ENCODE measurements around the gene GALNT9. TPM values are rescaled to one million over a fixed set of nuclear protein-coding genes. Genes with fewer than 3 reads are reported as not detected.
A peak's percentile ranks its signal among the peaks of the same experiment; 100 is the strongest.

The GALNT9 gene
- total and polyA plus RNA-seq, 2 donors (not counting 1 experiment from before 2014, with no cell fraction given) = 0.71 to 2.4 TPM

DNA sequence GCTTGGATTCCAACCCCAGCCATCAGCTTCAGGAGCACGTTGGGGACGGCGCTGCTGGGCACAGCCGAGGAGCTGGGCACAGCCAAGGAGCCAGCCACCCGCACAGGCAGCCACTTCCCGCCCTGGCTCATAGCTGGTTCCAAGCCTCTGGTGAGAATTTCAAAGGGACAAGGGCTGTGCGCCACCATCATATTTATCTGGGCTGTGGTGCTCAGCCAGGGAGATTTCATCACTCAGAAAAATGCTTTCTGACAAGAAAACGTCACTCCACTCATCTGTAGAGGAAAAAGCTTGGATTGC, 66.4 kb downstream of the GALNT9 start:
- H3K9ac ChIP-seq (ENCODE audit: low read length) = no peak overlapping the region
- TF ChIP-seq CTCF (IDR thresholded peaks at IDR 0.05) (no peak), EZH2 (IDR thresholded peaks at IDR 0.05; ENCODE audit: borderline replicate concordance, insufficient read depth, low read depth, low read length, poor library complexity, severe bottlenecking) (no peak)
- H3K79me2 ChIP-seq (ENCODE audit: control insufficient read depth, insufficient read depth, low read length) = no peaks in the 10 kb centered on the region
- ChIA-PET POLR2A (interaction anchor here (0.6 kb wide), 1 partner anchor 408 kb away, joined by 10 read pairs; no protein-coding TSS in a partner anchor), CTCF (no interaction called here)
- H3K4me3 Mint-ChIP-seq = no peak overlapping the region
- H3K27me3 ChIP-seq (replicated peaks in 1 of 4; ENCODE audit: control extremely low read depth in 1 of 4, control insufficient read depth in 3 of 4, insufficient read depth in 4 of 4, low read length in 3 of 4) = no peaks in the 10 kb centered on the region
- ATAC-seq (ENCODE audit: low read depth) = no peak
- H3K9me3 Mint-ChIP-seq (ENCODE audit: insufficient read depth) = no peaks in the 10 kb centered on the region
- H3K27me3 Mint-ChIP-seq = peaks cover 2% of the 10 kb centered on the region
- no peak for DNase-seq
- no peak overlapping the region for H3K4me2 ChIP-seq (replicated peaks; ENCODE audit: low read depth, low read length, poor library complexity, severe bottlenecking)
- H3K4me1 Mint-ChIP-seq = no peaks in the 10 kb centered on the region
- H3K4me3 ChIP-seq (ENCODE audit: control extremely low read depth in 1 of 5, extremely low read depth in 1 of 5, insufficient read depth in 1 of 5, low read depth in 2 of 5, low read length in 4 of 5) = no peak overlapping the region
- H4K20me1 ChIP-seq (ENCODE audit: control insufficient read depth, insufficient read depth, low read length, poor library complexity, severe bottlenecking) = no peaks in the 10 kb centered on the region
- H2AFZ ChIP-seq (ENCODE audit: insufficient read depth, low read depth, low read length, poor library complexity, severe bottlenecking) = no peak overlapping the region
- peaks cover 0 to 21% of the 10 kb centered on the region in 2 donors for H3K4me1 ChIP-seq (ENCODE audit: control insufficient read depth in 2 of 2, insufficient read depth in 2 of 2, low read length in 2 of 2)
- H3K9me3 ChIP-seq (ENCODE audit: control extremely low read depth in 1 of 3, control insufficient read depth in 2 of 3, insufficient read depth in 1 of 3, low read length in 2 of 3) = peaks cover 0 to 12% (median 0%) of the 10 kb centered on the region in 3 donors
- 88% methylated on average over 6 of the region's 8 CpGs for WGBS (ENCODE audit: insufficient coverage)
- H3K36me3 ChIP-seq (replicated peaks in 1 of 2; ENCODE audit: control extremely low read depth in 1 of 2, control insufficient read depth in 1 of 2, extremely low read depth in 1 of 2, insufficient read depth in 2 of 2, low read length in 1 of 2) = no peaks in the 10 kb centered on the region
- no peak overlapping the region for H3K27ac Mint-ChIP-seq
- H3K27ac ChIP-seq (ENCODE audit: low read length in 2 of 2) = no peak overlapping the region
- intact Hi-C loops (cut with micrococcal nuclease) = no loop called here

DNA sequence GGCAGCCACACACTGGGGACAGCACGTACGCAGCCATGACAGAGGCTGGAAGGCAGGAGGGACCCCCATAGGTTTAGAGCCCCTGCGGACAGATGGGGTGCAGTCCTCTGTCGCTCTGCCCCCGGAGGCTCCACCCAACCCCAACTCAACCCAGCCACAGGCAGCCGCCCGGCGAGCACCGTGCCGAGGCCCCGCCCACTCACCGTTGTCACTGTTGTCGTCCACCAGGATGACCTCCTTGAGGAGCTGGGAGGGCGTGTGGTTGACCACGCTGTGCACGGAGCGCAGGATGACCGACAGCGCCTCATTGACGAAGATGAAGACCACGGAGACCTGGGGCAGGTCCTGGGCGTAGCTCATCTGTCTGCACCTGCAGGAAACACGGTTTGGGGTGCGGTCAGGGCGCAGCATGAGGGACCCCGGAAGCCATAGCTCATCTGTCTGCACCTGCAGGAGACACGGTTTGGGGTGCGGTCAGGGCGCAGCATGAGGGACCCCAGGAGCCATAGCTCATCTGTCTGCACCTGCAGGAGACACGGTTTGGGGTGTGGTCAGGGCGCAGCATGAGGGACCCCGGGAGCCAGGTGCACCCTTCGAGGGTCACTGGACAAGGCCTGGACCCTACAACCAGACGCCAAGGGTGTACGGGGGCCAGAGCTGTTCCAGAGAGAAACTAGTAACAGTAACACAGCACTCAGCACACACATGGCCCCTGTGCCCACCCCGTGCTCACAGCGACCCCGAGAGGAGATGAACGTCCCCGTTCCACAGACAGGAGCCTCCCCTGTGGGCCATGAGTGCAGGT, 66.9 kb downstream of the GALNT9 start:
- CTCF ChIA-PET = no interaction called here
- peaks cover 0 to 21% of the 10 kb centered on the region in 2 donors for H3K4me1 ChIP-seq (ENCODE audit: control insufficient read depth in 2 of 2, insufficient read depth in 2 of 2, low read length in 2 of 2)
- no peaks in the 10 kb centered on the region for H3K79me2 ChIP-seq (ENCODE audit: control insufficient read depth, insufficient read depth, low read length)
- H2AFZ ChIP-seq (ENCODE audit: insufficient read depth, low read depth, low read length, poor library complexity, severe bottlenecking) = no peak overlapping the region
- H3K9me3 ChIP-seq (ENCODE audit: control extremely low read depth in 1 of 3, control insufficient read depth in 2 of 3, insufficient read depth in 1 of 3, low read length in 2 of 3) = peaks cover 0 to 12% (median 0%) of the 10 kb centered on the region in 3 donors
- H3K9me3 Mint-ChIP-seq (ENCODE audit: insufficient read depth) = no peaks in the 10 kb centered on the region
- DNase-seq (peak; percentile 33), ATAC-seq (ENCODE audit: low read depth) (no peak)
- H3K27me3 Mint-ChIP-seq = peaks cover 2% of the 10 kb centered on the region
- intact Hi-C loops (cut with micrococcal nuclease) = no loop called here
- POLR2A ChIA-PET = interaction anchor here (0.6 kb wide), 1 partner anchor 408 kb away, joined by 10 read pairs; no protein-coding TSS in a partner anchor
- no peak overlapping the region for H3K27ac Mint-ChIP-seq
- no peaks in the 10 kb centered on the region for H3K27me3 ChIP-seq (replicated peaks in 1 of 4; ENCODE audit: control extremely low read depth in 1 of 4, control insufficient read depth in 3 of 4, insufficient read depth in 4 of 4, low read length in 3 of 4)
- peak overlapping the region; percentile 19 for H3K4me3 Mint-ChIP-seq
- no peaks in the 10 kb centered on the region for H4K20me1 ChIP-seq (ENCODE audit: control insufficient read depth, insufficient read depth, low read length, poor library complexity, severe bottlenecking)
- no peak for TF ChIP-seq EZH2 (IDR thresholded peaks at IDR 0.05; ENCODE audit: borderline replicate concordance, insufficient read depth, low read depth, low read length, poor library complexity, severe bottlenecking)
- H3K9ac ChIP-seq (ENCODE audit: low read length) = no peak overlapping the region
- H3K4me3 ChIP-seq (ENCODE audit: control extremely low read depth in 1 of 5, extremely low read depth in 1 of 5, insufficient read depth in 1 of 5, low read depth in 2 of 5, low read length in 4 of 5) = peak overlapping the region in 1 of 5 experiments; percentile 12
- WGBS (ENCODE audit: insufficient coverage) = 77% methylated on average over 40 of the region's 40 CpGs
- H3K36me3 ChIP-seq (replicated peaks in 1 of 2; ENCODE audit: control extremely low read depth in 1 of 2, control insufficient read depth in 1 of 2, extremely low read depth in 1 of 2, insufficient read depth in 2 of 2, low read length in 1 of 2) = no peaks in the 10 kb centered on the region
- H3K4me1 Mint-ChIP-seq = no peaks in the 10 kb centered on the region
- H3K4me2 ChIP-seq (replicated peaks; ENCODE audit: low read depth, low read length, poor library complexity, severe bottlenecking) = peak overlapping the region; percentile 25
- no peak overlapping the region for H3K27ac ChIP-seq (ENCODE audit: low read length in 2 of 2)

Data from B cell (primary cell).